Duodenal mucosa (tissue), 2 donors: ENCODE data around the gene ATG4C.

Experiments
- H3K27ac ChIP-seq: one replicate; pipeline ENCODE4 v1.7.0; 2013; ENCODE audit warnings: low read depth, low read length
- H3K27me3 ChIP-seq, 2 donors: one replicate each; pipeline ENCODE4 v1.7.0; 2013; ENCODE audit warnings: low read length in 2 of 2, control low read depth in 1 of 2; ENCODE audit not compliant: insufficient read depth in 2 of 2, control insufficient read depth in 1 of 2
- H3K36me3 ChIP-seq, 2 donors: one replicate each; pipeline ENCODE4 v1.7.0; 2013; ENCODE audit warnings: low read length in 2 of 2, control low read depth in 1 of 2; ENCODE audit not compliant: insufficient read depth in 2 of 2, control insufficient read depth in 1 of 2
- H3K4me1 ChIP-seq, 2 donors: one replicate each; pipeline ENCODE4 v1.7.0; 2013; ENCODE audit warnings: low read length in 2 of 2, control low read depth in 1 of 2; ENCODE audit not compliant: insufficient read depth in 2 of 2, control insufficient read depth in 1 of 2
- H3K4me3 ChIP-seq, 2 donors: one replicate each; pipeline ENCODE4 v1.7.0; 2013; ENCODE audit warnings: low read length in 2 of 2, low read depth in 1 of 2
- H3K9ac ChIP-seq, 2 donors: one replicate each; pipeline ENCODE4 v1.7.0; 2013; ENCODE audit warnings: low read length in 2 of 2, low read depth in 1 of 2
- H3K9me3 ChIP-seq, 2 donors: one replicate each; pipeline ENCODE4 v1.7.0; 2013; ENCODE audit warnings: low read length in 2 of 2, control low read depth in 1 of 2; ENCODE audit not compliant: control insufficient read depth in 1 of 2

Gene ATG4C

GRCh38 chr1:62840555-62840954 lies 56.6 kb downstream of the ATG4C start:
- no peaks in the 10 kb centered on the region for H3K9me3 ChIP-seq
- H3K4me3 ChIP-seq = no peak overlapping the region
- H3K9ac ChIP-seq = no peak overlapping the region
- no peaks in the 10 kb centered on the region for H3K4me1 ChIP-seq
- H3K36me3 ChIP-seq = no peaks in the 10 kb centered on the region
- H3K27me3 ChIP-seq = no peaks in the 10 kb centered on the region
- no peak overlapping the region for H3K27ac ChIP-seq

DNA sequence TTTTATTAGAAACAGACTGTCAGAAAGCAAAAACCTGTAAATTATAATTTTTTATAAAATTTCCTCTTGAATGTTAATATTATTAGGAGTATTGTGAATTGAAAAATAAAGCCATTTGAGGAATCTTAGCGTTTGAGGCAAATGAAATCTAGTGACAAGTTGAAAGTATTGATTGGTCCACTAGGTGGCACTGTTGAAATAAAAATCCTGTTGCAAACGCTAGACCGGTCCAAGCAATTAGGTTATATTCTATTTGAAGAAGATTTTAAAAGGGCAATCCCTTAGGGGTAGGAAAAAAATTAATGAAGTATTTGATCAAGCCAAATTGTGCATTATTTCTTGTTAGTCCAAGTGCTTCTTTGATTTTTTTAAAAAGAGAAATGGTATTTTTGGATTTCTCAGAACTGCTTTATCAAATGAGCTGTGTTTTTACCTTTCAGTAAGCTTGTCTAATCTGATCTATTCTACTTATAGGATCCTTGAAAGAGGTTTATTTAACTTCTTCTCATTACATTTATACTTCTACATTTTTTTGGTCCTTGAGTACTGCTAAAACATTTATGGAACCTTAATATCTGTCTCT lies 57.7 kb downstream of the ATG4C start:
- Histone ChIP-seq H3K9me3 (no peaks in the 10 kb centered on the region), H3K9ac (no peak overlapping the region), H3K36me3 (peaks cover 0 to 3% of the 10 kb centered on the region in 2 donors), H3K4me1 (no peaks in the 10 kb centered on the region), H3K27ac (no peak overlapping the region), H3K4me3 (no peak overlapping the region), H3K27me3 (no peaks in the 10 kb centered on the region)

GRCh38 chr1:62844030-62844429 lies 60.1 kb downstream of the ATG4C start:
- Histone ChIP-seq H3K27me3 (no peaks in the 10 kb centered on the region), H3K4me3 (no peak overlapping the region), H3K9ac (no peak overlapping the region), H3K36me3 (peaks cover 0 to 3% of the 10 kb centered on the region in 2 donors), H3K4me1 (no peaks in the 10 kb centered on the region), H3K9me3 (no peaks in the 10 kb centered on the region), H3K27ac (no peak overlapping the region)

DNA sequence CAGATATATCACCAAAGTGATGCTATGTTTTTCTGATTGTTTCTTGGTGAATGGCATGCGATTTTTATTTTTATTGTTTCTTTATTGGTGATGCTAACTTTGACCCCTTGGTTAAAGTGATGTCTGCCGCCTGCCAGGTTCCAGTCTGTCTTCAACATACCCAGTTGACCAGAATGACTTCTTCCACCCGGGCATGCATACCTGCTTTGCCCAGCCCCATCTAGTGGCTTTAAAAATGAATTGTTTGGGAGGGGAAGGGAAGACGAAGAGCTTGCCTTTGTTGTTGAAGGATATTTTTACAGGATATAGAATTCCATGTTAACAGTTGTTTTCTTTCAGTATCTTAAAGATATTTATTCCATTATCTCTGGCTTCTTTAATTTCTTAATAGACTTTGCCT lies 65.1 kb downstream of the ATG4C start:
- Histone ChIP-seq H3K9ac (no peak overlapping the region), H3K36me3 (peaks cover 0 to 3% of the 10 kb centered on the region in 2 donors), H3K27me3 (no peaks in the 10 kb centered on the region), H3K9me3 (no peaks in the 10 kb centered on the region), H3K4me1 (no peaks in the 10 kb centered on the region), H3K27ac (no peak overlapping the region), H3K4me3 (no peak overlapping the region)

- Histone ChIP-seq H3K9ac (no peak overlapping the region), H3K36me3 (peaks cover 0 to 2% of the 10 kb centered on the region in 2 donors), H3K4me3 (no peak overlapping the region), H3K27ac (no peak overlapping the region), H3K4me1 (no peaks in the 10 kb centered on the region), H3K9me3 (no peaks in the 10 kb centered on the region), H3K27me3 (no peaks in the 10 kb centered on the region)
These were observed 68.3 kb downstream of the ATG4C start for GRCh38 chr1:62852253-62852652.

- no peak overlapping the region for H3K9ac ChIP-seq
- H3K27ac ChIP-seq = no peak overlapping the region
- no peak overlapping the region for H3K4me3 ChIP-seq
- no peaks in the 10 kb centered on the region for H3K27me3 ChIP-seq
- peaks cover 0 to 2% of the 10 kb centered on the region in 2 donors for H3K36me3 ChIP-seq
- H3K9me3 ChIP-seq = no peaks in the 10 kb centered on the region
- no peaks in the 10 kb centered on the region for H3K4me1 ChIP-seq
These were observed 73.0 kb downstream of the ATG4C start for GRCh38 chr1:62856960-62857359.

GRCh38 chr1:62869217-62869754 lies 85.4 kb downstream of the ATG4C start:
- Histone ChIP-seq H3K9me3 (no peaks in the 10 kb centered on the region), H3K36me3 (no peaks in the 10 kb centered on the region), H3K27ac (no peak overlapping the region), H3K4me3 (no peak overlapping the region), H3K4me1 (no peaks in the 10 kb centered on the region), H3K9ac (no peak overlapping the region), H3K27me3 (no peaks in the 10 kb centered on the region)

DNA sequence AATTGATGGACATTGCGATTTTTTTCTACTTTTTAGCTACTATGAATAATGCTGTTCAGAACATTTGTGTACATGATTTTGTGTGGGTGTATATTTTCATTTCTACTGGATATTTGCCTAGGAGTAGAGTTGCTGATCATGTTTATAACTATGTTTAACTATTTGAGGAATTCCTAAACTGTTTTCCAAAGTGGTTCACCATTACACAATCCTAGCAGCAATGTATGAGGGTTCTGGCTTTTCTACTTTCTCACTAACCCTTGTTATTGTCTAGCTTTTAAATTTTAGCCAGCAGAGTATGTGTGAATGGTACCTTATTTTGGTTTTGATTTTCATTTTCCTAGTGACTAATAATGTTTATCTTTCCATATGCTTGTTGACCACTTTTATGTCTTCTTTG lies 86.2 kb downstream of the ATG4C start:
- H3K4me1 ChIP-seq = no peaks in the 10 kb centered on the region
- no peaks in the 10 kb centered on the region for H3K27me3 ChIP-seq
- no peak overlapping the region for H3K27ac ChIP-seq
- no peaks in the 10 kb centered on the region for H3K36me3 ChIP-seq
- H3K9me3 ChIP-seq = no peaks in the 10 kb centered on the region
- no peak overlapping the region for H3K9ac ChIP-seq
- H3K4me3 ChIP-seq = no peak overlapping the region

GRCh38 chr1:62875676-62876075 lies 91.7 kb downstream of the ATG4C start:
- no peak overlapping the region for H3K4me3 ChIP-seq
- peaks cover 0 to 4% of the 10 kb centered on the region in 2 donors for H3K27me3 ChIP-seq
- H3K9me3 ChIP-seq = peaks cover 0 to 3% of the 10 kb centered on the region in 2 donors
- H3K4me1 ChIP-seq = no peaks in the 10 kb centered on the region
- no peak overlapping the region for H3K9ac ChIP-seq
- H3K27ac ChIP-seq = no peak overlapping the region
- H3K36me3 ChIP-seq = no peaks in the 10 kb centered on the region

DNA sequence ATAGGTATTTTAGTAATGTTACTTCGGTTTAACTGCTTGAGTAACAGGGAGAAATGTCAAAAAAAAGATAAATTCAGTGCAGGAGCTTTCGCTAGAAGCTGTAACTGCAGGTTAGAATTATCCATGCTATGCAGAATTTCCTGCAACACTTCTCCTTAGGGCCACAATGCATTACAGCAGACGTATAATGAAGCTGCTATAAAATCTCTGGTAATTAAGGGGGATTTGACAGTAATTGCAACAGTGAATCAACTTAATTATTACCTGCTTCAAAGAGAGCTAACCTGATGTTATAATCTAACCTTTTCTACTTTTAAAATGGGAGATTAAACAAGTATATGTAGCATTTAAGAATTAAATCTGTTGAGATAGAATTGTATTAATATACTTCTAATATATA lies 92.6 kb downstream of the ATG4C start:
- peaks cover 0 to 4% of the 10 kb centered on the region in 2 donors for H3K27me3 ChIP-seq
- no peak overlapping the region for H3K27ac ChIP-seq
- H3K4me1 ChIP-seq = no peaks in the 10 kb centered on the region
- H3K4me3 ChIP-seq = no peak overlapping the region
- H3K36me3 ChIP-seq = no peaks in the 10 kb centered on the region
- H3K9ac ChIP-seq = no peak overlapping the region
- H3K9me3 ChIP-seq = peaks cover 0 to 3% of the 10 kb centered on the region in 2 donors
